OCI-M2 (cell line): ENCODE measurements around the gene EBLN2.

Experiments
- DNase-seq: peaks from one replicate; lab custom pipeline; 2025; ENCODE audit not compliant: unreplicated experiment; lab: John Stamatoyannopoulos, UW

The EBLN2 gene

DNA sequence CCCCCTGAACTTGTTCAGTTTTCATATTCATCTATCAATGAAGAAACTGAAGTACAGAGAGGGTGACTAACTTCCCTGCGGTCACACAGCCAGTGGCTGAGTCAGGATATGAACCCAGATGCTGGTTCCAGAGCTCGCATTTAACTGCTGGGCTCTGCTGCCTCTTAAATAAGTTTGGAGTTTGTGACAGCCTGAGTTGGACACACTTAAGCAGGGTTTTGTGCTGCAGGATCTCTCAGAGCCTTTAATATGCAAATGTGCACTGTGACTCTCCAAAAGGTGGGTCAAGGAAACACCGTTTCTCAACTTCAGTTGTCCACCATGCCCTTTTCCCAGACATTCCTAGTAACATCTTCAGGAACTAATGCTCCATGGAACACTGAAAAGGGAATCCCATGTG, 45.8 kb downstream of the EBLN2 start:
- DNase-seq = no peak

DNA sequence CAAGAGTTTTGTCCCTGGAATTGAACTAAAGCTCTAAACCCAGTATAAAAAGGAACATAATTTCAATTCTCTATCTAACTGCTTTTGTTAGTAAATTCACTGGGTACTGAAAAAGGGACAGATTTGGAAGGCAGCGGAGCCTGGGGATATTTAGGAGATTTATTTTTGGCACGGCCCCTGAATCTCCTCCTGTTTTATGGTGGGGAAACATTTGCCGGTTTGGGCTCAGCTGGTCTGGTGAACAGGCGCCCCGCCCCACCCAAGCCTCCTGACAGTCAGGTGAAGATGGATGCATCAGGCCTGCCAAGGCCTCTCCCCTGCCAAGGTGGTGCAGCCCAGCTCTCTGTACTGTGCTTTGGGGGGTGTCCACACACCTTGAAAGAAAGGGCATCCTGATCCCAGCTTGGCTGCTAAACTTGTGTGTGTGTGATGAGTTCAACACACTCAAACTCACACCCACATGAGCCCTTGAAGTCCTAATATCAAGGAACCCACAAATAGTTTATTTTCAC, 46.3 kb downstream of the EBLN2 start:
- DNase-seq = no peak

DNA sequence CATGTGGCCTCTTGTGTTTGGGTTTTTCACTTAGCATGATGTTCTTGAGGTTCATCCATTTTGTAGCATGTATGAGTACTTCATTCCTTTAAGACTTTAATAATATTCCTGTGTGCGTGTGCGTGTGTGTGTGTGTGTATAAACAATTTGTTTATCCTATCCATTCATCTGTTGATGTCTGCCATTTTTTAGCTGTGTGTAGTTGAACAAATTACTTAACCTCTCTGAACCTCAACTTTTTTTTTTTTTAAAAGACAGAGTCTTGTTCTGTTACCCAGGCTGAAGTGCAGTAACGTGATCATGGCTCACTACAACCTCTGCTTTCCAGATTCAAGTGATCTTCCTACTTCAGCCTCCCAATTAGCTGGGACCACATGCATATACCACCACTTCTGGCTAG, 47.3 kb downstream of the EBLN2 start:
- DNase-seq = no peak

DNA sequence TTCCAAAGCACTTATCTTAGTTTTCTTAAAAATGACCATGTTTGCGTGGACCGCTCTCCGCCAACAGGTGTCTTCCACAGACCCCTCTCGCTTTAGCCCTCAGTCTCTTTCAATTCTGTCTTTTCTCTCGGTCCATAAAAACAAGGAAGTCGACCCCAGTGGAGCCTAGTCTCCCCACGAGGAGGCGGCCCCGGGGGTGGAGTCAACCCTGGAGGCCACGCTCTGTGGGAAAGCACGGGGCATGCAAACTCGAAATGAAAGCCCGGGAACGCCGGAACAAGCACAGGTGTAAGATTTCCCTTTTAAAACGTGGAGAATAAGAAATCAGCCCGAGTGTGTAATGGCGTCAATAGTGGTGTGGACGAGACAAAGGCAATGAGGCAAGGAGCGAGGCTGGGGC, 49.1 kb downstream of the EBLN2 start:
- DNase-seq = no peak
